Hepatocyte (in vitro differentiated cells): ENCODE results near the gene ZNF763. TPM values are rescaled to one million over a fixed set of nuclear protein-coding genes. Genes with fewer than 3 reads are reported as not detected.

Source experiments
- DNase-seq: peaks from one replicate; pipeline ENCODE4 v3.0.0-alpha.2; 2016; ENCODE audit warnings: low spot score
- H2AFZ ChIP-seq: fragments of 200-600 bp; sonication (generic); 2 replicates; pipeline ENCODE4 v1.6.0; 2016; ENCODE audit warnings: antibody characterized with exemption, mild to moderate bottlenecking
- H3K27ac ChIP-seq: fragments of 200-600 bp; sonication (generic); 2 replicates; pipeline ENCODE4 v1.5.1; 2016; ENCODE audit warnings: mild to moderate bottlenecking
- H3K27me3 ChIP-seq: fragments of 200-600 bp; sonication (generic); 2 replicates; pipeline ENCODE4 v1.6.1; 2016
- H3K36me3 ChIP-seq: fragments of 200-600 bp; sonication (generic); replicated peaks from 2 replicates; pipeline ENCODE4 v1.5.1; 2016; ENCODE audit warnings: low read depth; ENCODE audit not compliant: insufficient read depth
- H3K4me1 ChIP-seq: fragments of 200-600 bp; sonication (generic); 2 replicates; pipeline ENCODE4 v1.5.1; 2016; ENCODE audit warnings: mild to moderate bottlenecking, moderate library complexity; ENCODE audit not compliant: insufficient read depth
- H3K4me2 ChIP-seq: fragments of 200-600 bp; sonication (generic); 2 replicates; pipeline ENCODE4 v1.6.0; 2016
- H3K4me3 ChIP-seq: fragments of 200-600 bp; sonication (generic); 2 replicates; pipeline ENCODE4 v1.5.1; 2016; ENCODE audit warnings: mild to moderate bottlenecking
- H3K79me2 ChIP-seq: fragments of 200-600 bp; sonication (generic); 2 replicates; pipeline ENCODE4 v1.6.0; 2017; ENCODE audit warnings: mild to moderate bottlenecking
- H3K9me2 ChIP-seq: fragments of 200-600 bp; sonication (generic); replicated peaks from 2 replicates; pipeline ENCODE4 v1.6.0; 2017; ENCODE audit warnings: mild to moderate bottlenecking; ENCODE audit not compliant: insufficient read depth
- H3K9me3 ChIP-seq: fragments of 200-600 bp; sonication (generic); 2 replicates; pipeline ENCODE4 v1.5.1; 2016; ENCODE audit warnings: low read depth, mild to moderate bottlenecking
- H4K20me1 ChIP-seq: fragments of 200-600 bp; sonication (generic); 2 replicates; pipeline ENCODE4 v1.6.0; 2016; ENCODE audit warnings: mild to moderate bottlenecking; ENCODE audit not compliant: insufficient read depth, poor library complexity, severe bottlenecking
- EZH2 ChIP-seq: fragments of 200-600 bp; sonication (generic); IDR thresholded peaks from 2 replicates; pipeline ENCODE4 v1.6.1; 2016; ENCODE audit warnings: antibody characterized with exemption, mild to moderate bottlenecking, borderline replicate concordance
- EZH2phosphoT487 ChIP-seq: fragments of 200-600 bp; sonication (generic); IDR thresholded peaks from one replicate; pipeline ENCODE4 v1.6.1; 2018; ENCODE audit warnings: antibody characterized with exemption, mild to moderate bottlenecking, low read depth, moderate library complexity; ENCODE audit not compliant: unreplicated experiment, severe bottlenecking
- WGBS: methylation state at CpG from one replicate; pipeline ENCODE4 v1.1.6; 2016; ENCODE audit warnings: low lambda C conversion rate; ENCODE audit errors: missing lambda C conversion rate; 5-methylcytosine and 5-hydroxymethylcytosine counted together
- polyA plus RNA-seq: library from polyadenylated mRNA; unstranded; fragments of >200 nt; fragmentation: Nextera tagmentation; extraction: Ambion mirVana; gene quantifications from 2 replicates; pipeline ENCODE4 v1.2.1, GENCODE V29; 2016
- total RNA-seq: library from RNA; depleted of rRNA; stranded (reverse); fragments of >200 nt; gene quantifications from 2 replicates; pipeline ENCODE4 v1.2.3, GENCODE V29; 2014
- TF ChIP-seq, protein P1 (sequence below): fragments of 200-600 bp; sonication (generic); IDR thresholded peaks from 2 replicates; pipeline ENCODE4 v1.5.1; 2016; ENCODE audit warnings: antibody characterized with exemption, mild to moderate bottlenecking; ENCODE audit not compliant: poor library complexity

Gene ZNF763
- total and polyA plus RNA-seq, 2 experiments from 2014 or later, result 1.7 to 2.8 TPM

GRCh38 chr19:11971041-11971440 is 6.2 kb downstream of the ZNF763 start:
- Histone ChIP-seq H3K9me2 (no peaks in the 10 kb centered on the region), H3K9me3 (peaks cover 7% of the 10 kb centered on the region), H2AFZ (no peak overlapping the region), H3K4me3 (no peak overlapping the region), H4K20me1 (no peaks in the 10 kb centered on the region), H3K4me1 (no peaks in the 10 kb centered on the region), H3K79me2 (peaks cover 11% of the 10 kb centered on the region), H3K27ac (no peak overlapping the region), H3K27me3 (no peaks in the 10 kb centered on the region), H3K4me2 (no peak overlapping the region), H3K36me3 (no peaks in the 10 kb centered on the region)
- DNase-seq, result no peak
- TF ChIP-seq, protein P1, sequence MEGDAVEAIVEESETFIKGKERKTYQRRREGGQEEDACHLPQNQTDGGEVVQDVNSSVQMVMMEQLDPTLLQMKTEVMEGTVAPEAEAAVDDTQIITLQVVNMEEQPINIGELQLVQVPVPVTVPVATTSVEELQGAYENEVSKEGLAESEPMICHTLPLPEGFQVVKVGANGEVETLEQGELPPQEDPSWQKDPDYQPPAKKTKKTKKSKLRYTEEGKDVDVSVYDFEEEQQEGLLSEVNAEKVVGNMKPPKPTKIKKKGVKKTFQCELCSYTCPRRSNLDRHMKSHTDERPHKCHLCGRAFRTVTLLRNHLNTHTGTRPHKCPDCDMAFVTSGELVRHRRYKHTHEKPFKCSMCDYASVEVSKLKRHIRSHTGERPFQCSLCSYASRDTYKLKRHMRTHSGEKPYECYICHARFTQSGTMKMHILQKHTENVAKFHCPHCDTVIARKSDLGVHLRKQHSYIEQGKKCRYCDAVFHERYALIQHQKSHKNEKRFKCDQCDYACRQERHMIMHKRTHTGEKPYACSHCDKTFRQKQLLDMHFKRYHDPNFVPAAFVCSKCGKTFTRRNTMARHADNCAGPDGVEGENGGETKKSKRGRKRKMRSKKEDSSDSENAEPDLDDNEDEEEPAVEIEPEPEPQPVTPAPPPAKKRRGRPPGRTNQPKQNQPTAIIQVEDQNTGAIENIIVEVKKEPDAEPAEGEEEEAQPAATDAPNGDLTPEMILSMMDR, result no peak
- TF ChIP-seq EZH2 (no peak), EZH2phosphoT487 (no peak)
- 95% methylated on average over 2 of the region's 2 CpGs for WGBS

DNA sequence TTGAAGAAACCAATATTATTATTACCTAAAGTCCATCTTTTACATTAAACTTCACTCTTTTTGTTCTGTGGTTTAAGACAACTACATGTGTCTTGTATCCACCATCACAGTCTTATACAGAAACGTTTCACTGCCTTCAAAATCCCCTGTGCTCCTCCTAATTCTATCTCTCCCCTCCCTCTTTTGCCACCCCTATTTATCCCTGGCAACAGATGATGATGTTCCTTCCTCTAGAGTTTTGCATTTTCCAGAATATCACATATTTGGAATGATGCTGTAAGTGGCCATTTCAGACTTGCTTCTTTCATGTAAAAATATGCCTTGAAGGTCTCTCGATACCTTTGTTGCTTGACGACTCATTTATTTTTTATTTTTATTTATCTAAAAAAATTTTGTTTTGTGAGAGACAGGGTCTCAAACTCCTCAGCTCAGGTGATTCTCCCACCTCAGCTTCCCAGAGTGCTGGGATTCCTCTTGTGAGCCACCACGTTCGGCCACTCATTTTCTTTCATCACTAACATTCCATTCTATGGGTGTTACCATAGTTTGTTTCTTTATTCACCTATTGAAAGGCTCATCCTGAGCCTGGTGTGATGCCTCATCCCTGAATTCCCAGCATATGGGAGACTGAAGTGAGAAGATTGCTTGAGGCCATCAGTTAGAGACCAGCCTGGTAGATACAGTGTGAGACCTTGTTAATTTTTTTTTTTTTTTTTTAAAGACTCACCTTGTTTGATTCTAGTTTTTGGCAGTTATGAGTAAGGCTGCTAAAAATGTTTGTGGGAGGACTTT is 8.4 kb downstream of the ZNF763 start:
- H4K20me1 ChIP-seq, result no peaks in the 10 kb centered on the region
- H3K27ac ChIP-seq, result no peak overlapping the region
- H3K9me2 ChIP-seq, result no peaks in the 10 kb centered on the region
- peaks cover 5% of the 10 kb centered on the region for H3K79me2 ChIP-seq
- H3K4me2 ChIP-seq, result no peak overlapping the region
- H3K4me3 ChIP-seq, result no peak overlapping the region
- H3K4me1 ChIP-seq, result no peaks in the 10 kb centered on the region
- no peak for DNase-seq
- peaks cover 18% of the 10 kb centered on the region for H3K9me3 ChIP-seq
- TF ChIP-seq, protein P1, result no peak
- TF ChIP-seq EZH2 (no peak), EZH2phosphoT487 (no peak)
- WGBS, result 87% methylated on average over 5 of the region's 5 CpGs
- H3K36me3 ChIP-seq, result no peaks in the 10 kb centered on the region
- no peak overlapping the region for H2AFZ ChIP-seq
- H3K27me3 ChIP-seq, result no peaks in the 10 kb centered on the region

GRCh38 chr19:11978492-11979100 is 13.8 kb downstream of the ZNF763 start:
- no peak for DNase-seq

More at GRCh38 chr19:11978492-11979100, 13.8 kb downstream of the ZNF763 start:
- H3K27ac ChIP-seq, result no peak overlapping the region
- no peak overlapping the region for H3K4me3 ChIP-seq
- no peak overlapping the region for H2AFZ ChIP-seq
- H3K4me2 ChIP-seq, result no peak overlapping the region
- H3K27me3 ChIP-seq, result no peaks in the 10 kb centered on the region
- no peaks in the 10 kb centered on the region for H4K20me1 ChIP-seq
- H3K36me3 ChIP-seq, result peaks cover 3% of the 10 kb centered on the region
- H3K9me3 ChIP-seq, result peaks cover 55% of the 10 kb centered on the region
- H3K9me2 ChIP-seq, result no peaks in the 10 kb centered on the region
- TF ChIP-seq, protein P1, result no peak
- TF ChIP-seq EZH2, result no peak
- TF ChIP-seq EZH2phosphoT487, result no peak
- no peaks in the 10 kb centered on the region for H3K79me2 ChIP-seq
- WGBS, result 95% methylated on average over 9 of the region's 9 CpGs
- H3K4me1 ChIP-seq, result no peaks in the 10 kb centered on the region
